Prostate gland (tissue), 2 donors: ENCODE results near the gene RACGAP1. TPM values are rescaled to one million over a fixed set of nuclear protein-coding genes. Genes with fewer than 3 reads are reported as not detected.

Experiments
- DNase-seq: peaks from one replicate; pipeline ENCODE4 v3.0.0-alpha.2; 2019; ENCODE audit warnings: low spot score
- H3K27ac ChIP-seq, 2 donors: fragments of 200-600 bp; sonication (generic); 2 replicates each; pipeline ENCODE4 v1.5.1; 2017 to 2019
- H3K27me3 ChIP-seq: fragments of 200-600 bp; sonication (generic); replicated peaks from 2 replicates; pipeline ENCODE4 v1.5.1; 2019; ENCODE audit not compliant: insufficient read depth
- H3K36me3 ChIP-seq, 2 donors: fragments of 200-600 bp; sonication (generic); 1 replicate in 1 of 2; 2 replicates in 1 of 2; pipeline versions ENCODE4 v1.5.1 to v1.8.1; 2017 to 2019
- H3K4me1 ChIP-seq: fragments of 200-600 bp; sonication (generic); replicated peaks from 2 replicates; pipeline ENCODE4 v1.5.1; 2019
- H3K4me3 ChIP-seq, 2 donors: fragments of 200-600 bp; sonication (generic); 2 replicates each; pipeline ENCODE4 v1.5.1; 2017 to 2019
- H3K9me3 ChIP-seq: fragments of 200-600 bp; sonication (generic); 2 replicates; pipeline ENCODE4 v1.5.1; 2017
- CTCF ChIP-seq, 4 experiments: fragments of 200-600 bp in 2 of 4; fragments of 450-650 bp in 2 of 4; sonication (generic) in 2 of 4; IDR thresholded peaks; 1 replicate in 3 of 4; 2 replicates in 1 of 4; pipeline ENCODE4 v1.5.1; 2016 to 2019; ENCODE audit warnings: antibody characterized with exemption in 4 of 4, mild to moderate bottlenecking in 2 of 4, moderate library complexity in 2 of 4
- POLR2A ChIP-seq: fragments of 450-650 bp; IDR thresholded peaks from one replicate; pipeline ENCODE4 v1.6.1; 2016; ENCODE audit warnings: antibody characterized with exemption, mild to moderate bottlenecking
- POLR2AphosphoS5 ChIP-seq: sonication (generic); formaldehyde crosslinking; IDR thresholded peaks from one replicate; pipeline ENCODE4 v1.6.1; 2017; ENCODE audit warnings: antibody characterized with exemption
- WGBS: methylation state at CpG from one replicate; pipeline ENCODE4 v1.1.5; 2018; 5-methylcytosine and 5-hydroxymethylcytosine counted together
- intact Hi-C: fragments of 100-400 bp; cut with DNase I; formaldehyde crosslinking; loops from one replicate; pipeline ENCODE4 v1.14.2; 2022
- total RNA-seq, 2 donors: library from RNA; depleted of rRNA; stranded (reverse); fragments of >200 nt; gene quantifications; one replicate each; pipeline ENCODE4 v1.1.0, GENCODE V29; 2016

The RACGAP1 gene
- total RNA-seq, 2 donors from 2014 or later = 9.1 to 18.9 TPM

- intact Hi-C loops = no loop called here
- H3K36me3 ChIP-seq = no peaks in the 10 kb centered on the region
- H3K4me1 ChIP-seq = no peaks in the 10 kb centered on the region
- TF ChIP-seq CTCF (IDR thresholded peaks at IDR 0.05) (no peak), POLR2AphosphoS5 (no peak), POLR2A (no peak)
- H3K27ac ChIP-seq = no peak overlapping the region
- H3K9me3 ChIP-seq = no peaks in the 10 kb centered on the region
- H3K27me3 ChIP-seq = no peaks in the 10 kb centered on the region
- WGBS = 76% methylated on average over 10 of the region's 10 CpGs
- no peak for DNase-seq
- H3K4me3 ChIP-seq = no peak overlapping the region
Observed at GRCh38 chr12:49980501-49981349, 44.6 kb downstream of the RACGAP1 start.

DNA sequence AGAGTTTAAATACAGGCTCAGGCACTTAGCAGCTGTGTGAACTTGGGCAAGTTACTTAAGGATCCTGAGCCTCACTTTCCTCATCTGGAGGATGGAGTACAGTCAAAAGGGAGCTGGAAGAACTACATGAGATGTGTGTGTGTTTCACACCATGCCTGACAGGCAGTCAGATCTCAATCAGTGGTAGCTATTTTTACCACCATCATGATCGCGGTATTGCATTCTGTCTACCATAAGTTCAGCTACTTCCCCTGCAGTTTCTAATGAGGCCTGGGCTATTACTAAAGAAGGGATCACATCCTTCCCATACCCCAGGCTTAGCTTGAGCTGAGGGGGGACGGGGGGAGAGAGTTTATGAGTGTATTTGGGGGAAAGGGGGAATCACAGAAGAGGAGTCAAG is 45.5 kb downstream of the RACGAP1 start:
- Histone ChIP-seq H3K36me3 (no peaks in the 10 kb centered on the region), H3K4me3 (no peak overlapping the region), H3K27me3 (no peaks in the 10 kb centered on the region), H3K27ac (no peak overlapping the region), H3K9me3 (no peaks in the 10 kb centered on the region), H3K4me1 (no peaks in the 10 kb centered on the region)
- DNase-seq = no peak
- intact Hi-C loops = no loop called here
- WGBS = 88% methylated on average over 3 of the region's 3 CpGs
- TF ChIP-seq CTCF (IDR thresholded peaks at IDR 0.05) = no peak
- no peak for TF ChIP-seq POLR2A
- no peak for TF ChIP-seq POLR2AphosphoS5

DNA sequence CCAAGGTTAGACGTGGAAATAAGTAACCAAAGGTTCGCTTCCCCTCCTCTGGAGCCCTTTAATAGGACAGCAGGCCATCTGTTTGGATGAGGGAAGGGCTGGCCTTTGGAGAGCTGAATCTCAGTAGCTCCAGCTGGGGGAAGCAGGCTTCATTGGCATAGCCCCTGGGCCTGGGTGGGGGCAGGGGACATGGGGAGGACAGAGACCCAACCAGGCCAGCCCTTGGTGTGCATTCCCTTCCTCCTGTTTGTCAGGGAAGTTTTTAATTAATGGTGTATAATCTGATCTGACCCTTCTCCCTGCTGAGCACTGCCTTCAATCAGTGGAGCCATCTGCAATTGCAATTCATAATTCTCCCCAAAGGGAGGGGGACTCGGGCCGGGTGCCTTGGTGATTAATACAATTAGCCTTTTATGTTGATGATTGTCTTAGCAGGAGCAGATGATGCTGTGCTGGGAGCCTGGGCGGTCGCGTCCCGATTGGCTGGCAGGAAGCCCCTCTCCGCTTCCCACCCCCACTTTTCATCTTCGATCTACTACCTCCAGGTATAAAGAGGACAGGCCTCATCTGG is 46.2 kb downstream of the RACGAP1 start:
- Histone ChIP-seq H3K9me3 (no peaks in the 10 kb centered on the region), H3K27me3 (no peaks in the 10 kb centered on the region), H3K4me1 (no peaks in the 10 kb centered on the region), H3K27ac (no peak overlapping the region), H3K4me3 (no peak overlapping the region), H3K36me3 (no peaks in the 10 kb centered on the region)
- intact Hi-C loops = no loop called here
- TF ChIP-seq CTCF (IDR thresholded peaks at IDR 0.05) = no peak
- TF ChIP-seq POLR2AphosphoS5 = no peak
- no peak for TF ChIP-seq POLR2A
- DNase-seq = no peak
- 89% methylated on average over 10 of the region's 10 CpGs for WGBS

GRCh38 chr12:49978125-49978524 is 47.2 kb downstream of the RACGAP1 start:
- DNase-seq = no peak
- Histone ChIP-seq H3K27me3 (no peaks in the 10 kb centered on the region), H3K9me3 (no peaks in the 10 kb centered on the region), H3K36me3 (no peaks in the 10 kb centered on the region), H3K27ac (no peak overlapping the region), H3K4me1 (no peaks in the 10 kb centered on the region), H3K4me3 (no peak overlapping the region)
- intact Hi-C loops = no loop called here
- WGBS = 69% methylated on average over 4 of the region's 4 CpGs
- TF ChIP-seq CTCF (IDR thresholded peaks at IDR 0.05) (no peak), POLR2AphosphoS5 (no peak), POLR2A (no peak)

GRCh38 chr12:49976557-49976956 is 48.7 kb downstream of the RACGAP1 start:
- 86% methylated on average over 2 of the region's 2 CpGs for WGBS
- Histone ChIP-seq H3K27me3 (no peaks in the 10 kb centered on the region), H3K4me3 (no peak overlapping the region), H3K27ac (no peak overlapping the region), H3K4me1 (no peaks in the 10 kb centered on the region), H3K9me3 (no peaks in the 10 kb centered on the region), H3K36me3 (no peaks in the 10 kb centered on the region)
- no peak for TF ChIP-seq POLR2AphosphoS5
- intact Hi-C loops = no loop called here
- no peak for DNase-seq
